ENCODE measurements around the gene CDC25C. TPM values are rescaled to one million over a fixed set of nuclear protein-coding genes. Genes with fewer than 3 reads are reported as not detected.
A peak's percentile ranks its signal among the peaks of the same experiment; 100 is the strongest.

Gene CDC25C
- total RNA-seq, 1 donor from 2014 or later: 10.6 TPM

DNA sequence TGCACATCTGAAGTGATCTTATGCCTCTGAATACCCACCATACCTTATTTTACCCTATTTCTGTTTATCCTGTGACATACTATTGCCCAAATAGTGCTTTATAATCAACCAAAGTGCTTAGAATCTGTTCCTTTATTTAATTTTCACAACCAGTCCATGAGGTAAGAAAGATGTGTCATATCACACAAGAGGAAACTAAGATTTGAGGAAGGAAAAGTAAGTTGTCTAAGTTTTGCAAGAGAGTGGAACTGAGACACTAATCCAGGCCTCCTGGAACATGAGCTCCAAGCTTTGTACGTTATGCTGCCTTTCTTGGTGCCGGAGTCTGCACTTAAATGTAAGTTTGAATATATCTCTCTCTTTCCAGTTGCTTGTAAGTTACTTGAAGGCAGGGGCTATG lies 38.1 kb upstream of the CDC25C start:
- no peak for TF ChIP-seq CTCF (IDR thresholded peaks at IDR 0.05; ENCODE audit: unreplicated experiment)
- DNase-seq (ENCODE audit: low spot score, unreplicated experiment): no peak
- Mint-ChIP-seq H3K9me3 (ENCODE audit: low read depth) (no peaks in the 10 kb centered on the region), H3K4me1 (ENCODE audit: low read depth) (peaks cover 8% of the 10 kb centered on the region), H3K36me3 (ENCODE audit: insufficient read depth) (peaks cover 2% of the 10 kb centered on the region), H3K4me3 (ENCODE audit: low read depth) (no peak overlapping the region), H3K27me3 (no peaks in the 10 kb centered on the region), H3K27ac (peak overlapping the region; percentile 34)

- H3K4me3 Mint-ChIP-seq (ENCODE audit: low read depth): no peak overlapping the region
- no peak for TF ChIP-seq CTCF (IDR thresholded peaks at IDR 0.05; ENCODE audit: unreplicated experiment)
- no peak for DNase-seq (ENCODE audit: low spot score, unreplicated experiment)
- no peaks in the 10 kb centered on the region for H3K27me3 Mint-ChIP-seq
- H3K27ac Mint-ChIP-seq: peak overlapping the region; percentile 34
- H3K36me3 Mint-ChIP-seq (ENCODE audit: insufficient read depth): peaks cover 1% of the 10 kb centered on the region
- H3K9me3 Mint-ChIP-seq (ENCODE audit: low read depth): no peaks in the 10 kb centered on the region
- peaks cover 8% of the 10 kb centered on the region for H3K4me1 Mint-ChIP-seq (ENCODE audit: low read depth)
These were observed 37.7 kb upstream of the CDC25C start for GRCh38 chr5:138369261-138369660.

DNA sequence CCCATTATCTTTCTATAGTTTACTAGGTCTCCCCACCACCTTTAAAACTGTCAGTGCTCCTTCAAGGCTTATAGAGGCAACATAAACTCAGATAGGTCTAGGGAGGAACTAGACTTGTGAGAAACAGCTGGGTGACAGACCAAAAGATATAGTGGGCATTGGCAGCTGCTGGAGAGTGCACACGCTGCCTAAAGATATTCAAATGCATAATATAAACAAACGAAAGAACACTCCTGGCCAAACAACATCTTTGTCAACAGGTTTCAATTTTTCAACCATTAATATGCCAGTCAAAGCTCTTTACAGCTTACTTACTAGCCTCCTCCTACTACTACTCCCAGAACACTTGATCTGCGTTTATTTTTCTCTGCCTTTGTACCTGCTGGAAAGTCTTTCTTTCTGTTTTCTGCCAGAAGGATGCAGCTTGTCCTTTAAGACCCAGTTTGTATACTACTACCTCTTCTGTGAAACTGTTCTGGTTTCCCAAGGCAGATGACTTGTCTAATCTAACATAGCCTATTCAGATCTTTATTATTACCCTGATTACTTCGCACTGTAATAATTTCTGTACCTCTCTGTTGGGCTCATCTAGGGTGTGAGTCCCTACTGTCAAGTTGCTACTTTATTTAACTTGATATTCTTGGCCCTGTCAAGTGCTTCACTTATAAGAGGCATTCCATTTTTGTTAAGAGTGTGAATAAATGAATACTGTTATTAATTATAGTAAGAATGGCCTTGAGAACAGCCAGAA lies 35.2 kb upstream of the CDC25C start:
- Mint-ChIP-seq H3K27ac (peak overlapping the region; percentile 91), H3K27me3 (no peaks in the 10 kb centered on the region), H3K36me3 (ENCODE audit: insufficient read depth) (no peaks in the 10 kb centered on the region), H3K4me1 (ENCODE audit: low read depth) (peaks cover 8% of the 10 kb centered on the region), H3K9me3 (ENCODE audit: low read depth) (no peaks in the 10 kb centered on the region), H3K4me3 (ENCODE audit: low read depth) (no peak overlapping the region)
- no peak for DNase-seq (ENCODE audit: low spot score, unreplicated experiment)
- no peak for TF ChIP-seq CTCF (IDR thresholded peaks at IDR 0.05; ENCODE audit: unreplicated experiment)

- TF ChIP-seq CTCF (IDR thresholded peaks at IDR 0.05; ENCODE audit: unreplicated experiment): no peak
- Mint-ChIP-seq H3K27me3 (no peaks in the 10 kb centered on the region), H3K4me3 (ENCODE audit: low read depth) (no peak overlapping the region), H3K36me3 (ENCODE audit: insufficient read depth) (peaks cover 2% of the 10 kb centered on the region), H3K4me1 (ENCODE audit: low read depth) (peaks cover 9% of the 10 kb centered on the region), H3K9me3 (ENCODE audit: low read depth) (no peaks in the 10 kb centered on the region), H3K27ac (no peak overlapping the region)
- no peak for DNase-seq (ENCODE audit: low spot score, unreplicated experiment)
These were observed 33.0 kb upstream of the CDC25C start for GRCh38 chr5:138364576-138364975.

DNA sequence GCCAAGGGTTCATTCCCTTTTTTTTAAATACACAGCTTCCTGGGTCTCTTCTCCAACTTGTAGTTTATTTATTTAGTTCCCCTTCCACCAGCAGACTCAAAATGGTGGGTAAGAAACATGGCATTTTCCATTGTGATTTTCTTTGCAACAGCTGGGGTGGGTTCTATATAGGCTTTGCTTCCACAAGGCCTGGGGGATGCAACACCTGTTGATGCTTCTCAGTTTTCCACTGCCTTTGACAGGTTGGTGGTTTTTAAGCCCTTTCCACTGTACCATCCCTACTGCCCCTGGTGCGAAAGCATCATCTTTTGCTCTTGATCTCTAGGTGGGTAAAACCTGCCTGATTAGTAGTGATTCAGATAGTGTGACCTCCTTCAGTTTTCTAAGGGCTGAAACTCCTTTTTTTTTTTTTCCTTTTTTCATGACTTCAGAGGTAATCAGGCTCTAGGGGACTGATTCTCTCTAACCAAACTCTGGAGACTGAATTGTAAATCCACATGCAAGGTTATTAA lies 29.4 kb upstream of the CDC25C start:
- Mint-ChIP-seq H3K4me3 (ENCODE audit: low read depth) (no peak overlapping the region), H3K27ac (peak overlapping the region; percentile 31), H3K27me3 (no peaks in the 10 kb centered on the region), H3K9me3 (ENCODE audit: low read depth) (no peaks in the 10 kb centered on the region), H3K4me1 (ENCODE audit: low read depth) (peaks cover 1% of the 10 kb centered on the region), H3K36me3 (ENCODE audit: insufficient read depth) (peaks cover 2% of the 10 kb centered on the region)
- no peak for DNase-seq (ENCODE audit: low spot score, unreplicated experiment)
- no peak for TF ChIP-seq CTCF (IDR thresholded peaks at IDR 0.05; ENCODE audit: unreplicated experiment)
